Measurements from ENCODE around the gene UXS1.
"Not testable (repeated sequence)": the region's sequence is repeated elsewhere in the genome, so short reads cannot be mapped to it uniquely, and the experiment has no call there.

UXS1 gene

GRCh38 chr2:106208399-106208798 lies 14.3 kb upstream of the UXS1 start:
- no peak overlapping the region for H2AFZ ChIP-seq (ENCODE audit: low read depth, low read length)
- H3K4me1 ChIP-seq (ENCODE audit: low read length), result no peaks in the 10 kb centered on the region
- H3K36me3 ChIP-seq (replicated peaks; ENCODE audit: low read depth, low read length), result no peaks in the 10 kb centered on the region
- no peak overlapping the region for H3K4me3 ChIP-seq (ENCODE audit: low read length)
- no peaks in the 10 kb centered on the region for H3K9me3 ChIP-seq (ENCODE audit: insufficient read depth, low read length)
- no peak for TF ChIP-seq CTCF (IDR thresholded peaks at IDR 0.05; ENCODE audit: low read depth, low read length)
- no peak for TF ChIP-seq EZH2phosphoT487 (IDR thresholded peaks at IDR 0.05; ENCODE audit: low read depth)
- no peaks in the 10 kb centered on the region for H3K79me2 ChIP-seq (ENCODE audit: low read length)
- no peaks in the 10 kb centered on the region for H4K20me1 ChIP-seq (ENCODE audit: insufficient read depth, low read length)
- H3K27me3 ChIP-seq (ENCODE audit: low read depth, low read length), result 0 out of 2 replicates have a peak, but pooled peaks cover 3% of the 10 kb centered on the region
- no peak overlapping the region for H3K4me2 ChIP-seq (ENCODE audit: low read length)
- H3K9ac ChIP-seq (ENCODE audit: low read length), result no peak overlapping the region
- H3K27ac ChIP-seq (ENCODE audit: low read length), result no peak overlapping the region

GRCh38 chr2:106207246-106207645 lies 13.1 kb upstream of the UXS1 start:
- Histone ChIP-seq H3K4me3 (ENCODE audit: low read length) (no peak overlapping the region), H2AFZ (ENCODE audit: low read depth, low read length) (no peak overlapping the region), H3K4me2 (ENCODE audit: low read length) (no peak overlapping the region), H3K27ac (ENCODE audit: low read length) (no peak overlapping the region), H3K9me3 (ENCODE audit: insufficient read depth, low read length) (no peaks in the 10 kb centered on the region), H3K79me2 (ENCODE audit: low read length) (no peaks in the 10 kb centered on the region), H3K36me3 (replicated peaks; ENCODE audit: low read depth, low read length) (no peaks in the 10 kb centered on the region), H3K4me1 (ENCODE audit: low read length) (no peaks in the 10 kb centered on the region), H4K20me1 (ENCODE audit: insufficient read depth, low read length) (no peaks in the 10 kb centered on the region), H3K9ac (ENCODE audit: low read length) (no peak overlapping the region), H3K27me3 (ENCODE audit: low read depth, low read length) (peaks cover 3% of the 10 kb centered on the region; the same call in 1 of the 2 replicates)
- no peak for TF ChIP-seq CTCF (IDR thresholded peaks at IDR 0.05; ENCODE audit: low read depth, low read length)
- TF ChIP-seq EZH2phosphoT487 (IDR thresholded peaks at IDR 0.05; ENCODE audit: low read depth), result no peak

DNA sequence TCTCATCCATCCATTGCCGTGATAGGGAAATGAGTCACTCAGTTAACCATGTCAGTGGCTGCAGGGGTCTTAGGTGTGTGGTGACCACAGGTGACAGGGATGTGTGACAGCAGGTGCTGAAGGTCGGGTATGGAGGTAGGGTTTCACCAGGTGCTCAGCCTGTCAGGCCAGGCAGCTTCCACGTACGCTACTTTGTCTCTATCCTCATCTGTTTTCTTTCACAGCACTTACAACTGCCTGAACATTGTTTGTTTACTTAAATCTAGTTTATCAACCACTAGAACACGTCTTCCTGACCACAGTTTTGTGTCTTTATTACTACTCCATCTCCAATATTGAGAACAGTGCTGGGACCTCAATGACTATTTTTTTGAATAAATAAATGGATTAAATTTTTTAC lies 11.4 kb upstream of the UXS1 start:
- Histone ChIP-seq H3K4me3 (ENCODE audit: low read length) (no peak overlapping the region), H4K20me1 (ENCODE audit: insufficient read depth, low read length) (no peaks in the 10 kb centered on the region), H3K9me3 (ENCODE audit: insufficient read depth, low read length) (no peaks in the 10 kb centered on the region), H2AFZ (ENCODE audit: low read depth, low read length) (no peak overlapping the region), H3K9ac (ENCODE audit: low read length) (no peak overlapping the region), H3K4me2 (ENCODE audit: low read length) (no peak overlapping the region), H3K4me1 (ENCODE audit: low read length) (no peaks in the 10 kb centered on the region), H3K79me2 (ENCODE audit: low read length) (no peaks in the 10 kb centered on the region), H3K27me3 (ENCODE audit: low read depth, low read length) (peaks cover 11% of the 10 kb centered on the region), H3K27ac (ENCODE audit: low read length) (no peak overlapping the region), H3K36me3 (replicated peaks; ENCODE audit: low read depth, low read length) (no peaks in the 10 kb centered on the region)
- TF ChIP-seq EZH2phosphoT487 (IDR thresholded peaks at IDR 0.05; ENCODE audit: low read depth) (no peak), CTCF (IDR thresholded peaks at IDR 0.05; ENCODE audit: low read depth, low read length) (no peak)

GRCh38 chr2:106204551-106204950 lies 10.4 kb upstream of the UXS1 start:
- not testable (repeated sequence) for H4K20me1 ChIP-seq (ENCODE audit: insufficient read depth, low read length); H3K79me2 ChIP-seq (ENCODE audit: low read length); H2AFZ ChIP-seq (ENCODE audit: low read depth, low read length); H3K4me1 ChIP-seq (ENCODE audit: low read length); H3K9me3 ChIP-seq (ENCODE audit: insufficient read depth, low read length); H3K36me3 ChIP-seq (replicated peaks; ENCODE audit: low read depth, low read length); H3K27ac ChIP-seq (ENCODE audit: low read length); H3K4me2 ChIP-seq (ENCODE audit: low read length); H3K4me3 ChIP-seq (ENCODE audit: low read length); H3K9ac ChIP-seq (ENCODE audit: low read length)
- peaks cover 11% of the 10 kb centered on the region for H3K27me3 ChIP-seq (ENCODE audit: low read depth, low read length)

DNA sequence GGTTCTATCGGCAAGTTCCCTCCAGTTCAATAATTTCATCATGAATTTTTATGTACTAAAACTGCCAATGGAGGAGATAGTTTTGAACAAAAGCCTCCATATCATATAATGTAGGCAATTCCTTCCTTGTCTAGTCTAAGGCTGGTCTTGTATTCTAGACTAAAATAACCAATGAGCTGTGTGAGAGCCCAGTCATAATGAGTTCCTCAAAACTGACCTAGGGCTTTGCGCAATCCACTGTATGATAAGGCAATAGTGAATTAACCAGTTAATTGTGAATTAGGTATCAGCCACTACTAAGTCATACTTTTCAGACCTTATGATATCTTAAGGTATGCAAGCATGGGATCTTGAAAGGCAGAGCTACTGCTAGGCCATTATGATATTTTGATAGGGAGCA lies 7.6 kb upstream of the UXS1 start:
- TF ChIP-seq CTCF (IDR thresholded peaks at IDR 0.05; ENCODE audit: low read depth, low read length) (no peak), EZH2phosphoT487 (IDR thresholded peaks at IDR 0.05; ENCODE audit: low read depth) (no peak)
- Histone ChIP-seq H3K4me3 (ENCODE audit: low read length) (no peak overlapping the region), H3K4me1 (ENCODE audit: low read length) (no peaks in the 10 kb centered on the region), H3K9ac (ENCODE audit: low read length) (no peak overlapping the region), H3K79me2 (ENCODE audit: low read length) (no peaks in the 10 kb centered on the region), H3K4me2 (ENCODE audit: low read length) (no peak overlapping the region), H3K27me3 (ENCODE audit: low read depth, low read length) (peaks cover 11% of the 10 kb centered on the region), H4K20me1 (ENCODE audit: insufficient read depth, low read length) (no peaks in the 10 kb centered on the region), H3K27ac (ENCODE audit: low read length) (no peak overlapping the region), H3K36me3 (replicated peaks; ENCODE audit: low read depth, low read length) (no peaks in the 10 kb centered on the region), H2AFZ (ENCODE audit: low read depth, low read length) (no peak overlapping the region), H3K9me3 (ENCODE audit: insufficient read depth, low read length) (no peaks in the 10 kb centered on the region)
